GM12873 (cell line): ENCODE results near the gene CD276.

Source experiments
- TF ChIP-seq, protein P1 (sequence below): IDR thresholded peaks from 2 replicates; pipeline ENCODE4 v1.5.1; 2012; ENCODE audit warnings: low read depth, mild to moderate bottlenecking, moderate library complexity, low read length, control low read depth; ENCODE audit not compliant: insufficient read depth; ENCODE audit errors: missing control alignments

CD276 gene

DNA sequence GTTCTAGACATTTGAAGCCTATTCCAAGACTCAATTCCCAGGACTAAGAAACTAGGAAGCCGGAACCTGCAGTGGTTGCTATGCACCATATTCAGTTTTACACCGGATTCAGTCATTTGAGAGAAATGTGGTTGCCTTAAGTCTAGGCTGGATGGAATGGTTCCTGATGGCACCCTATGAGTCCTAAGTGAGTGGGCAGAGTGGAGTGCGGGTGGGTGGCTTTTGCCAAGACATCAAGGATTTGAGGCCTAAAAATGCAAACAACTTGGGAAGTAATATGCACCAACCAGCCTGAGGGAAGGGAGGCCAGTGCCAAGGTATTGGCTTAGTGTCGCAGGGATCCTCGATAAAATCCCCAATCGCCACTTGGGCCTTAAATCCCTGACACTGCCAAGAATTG is 4.2 kb upstream of the CD276 start:
- TF ChIP-seq, protein P1, sequence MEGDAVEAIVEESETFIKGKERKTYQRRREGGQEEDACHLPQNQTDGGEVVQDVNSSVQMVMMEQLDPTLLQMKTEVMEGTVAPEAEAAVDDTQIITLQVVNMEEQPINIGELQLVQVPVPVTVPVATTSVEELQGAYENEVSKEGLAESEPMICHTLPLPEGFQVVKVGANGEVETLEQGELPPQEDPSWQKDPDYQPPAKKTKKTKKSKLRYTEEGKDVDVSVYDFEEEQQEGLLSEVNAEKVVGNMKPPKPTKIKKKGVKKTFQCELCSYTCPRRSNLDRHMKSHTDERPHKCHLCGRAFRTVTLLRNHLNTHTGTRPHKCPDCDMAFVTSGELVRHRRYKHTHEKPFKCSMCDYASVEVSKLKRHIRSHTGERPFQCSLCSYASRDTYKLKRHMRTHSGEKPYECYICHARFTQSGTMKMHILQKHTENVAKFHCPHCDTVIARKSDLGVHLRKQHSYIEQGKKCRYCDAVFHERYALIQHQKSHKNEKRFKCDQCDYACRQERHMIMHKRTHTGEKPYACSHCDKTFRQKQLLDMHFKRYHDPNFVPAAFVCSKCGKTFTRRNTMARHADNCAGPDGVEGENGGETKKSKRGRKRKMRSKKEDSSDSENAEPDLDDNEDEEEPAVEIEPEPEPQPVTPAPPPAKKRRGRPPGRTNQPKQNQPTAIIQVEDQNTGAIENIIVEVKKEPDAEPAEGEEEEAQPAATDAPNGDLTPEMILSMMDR = no peak

DNA sequence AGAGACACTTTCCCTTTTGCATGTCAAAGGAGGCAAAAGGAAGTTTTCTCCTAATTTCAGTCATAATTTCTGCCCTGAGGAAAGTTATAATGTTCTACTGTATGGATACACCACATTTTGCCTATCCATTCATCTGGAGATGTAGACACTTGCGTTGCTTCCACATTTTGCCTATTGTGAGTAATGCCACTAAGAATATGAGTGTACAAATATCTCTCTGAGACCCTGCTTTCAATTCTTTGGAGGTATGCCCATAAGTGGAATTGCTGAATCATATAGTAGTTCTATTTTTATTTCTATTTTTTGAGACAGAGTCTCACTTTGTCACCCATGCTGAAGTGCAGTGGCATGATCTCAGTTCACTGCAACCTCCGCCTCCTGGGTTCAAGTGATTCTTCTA is 3.6 kb upstream of the CD276 start:
- TF ChIP-seq, protein P1 = no peak

DNA sequence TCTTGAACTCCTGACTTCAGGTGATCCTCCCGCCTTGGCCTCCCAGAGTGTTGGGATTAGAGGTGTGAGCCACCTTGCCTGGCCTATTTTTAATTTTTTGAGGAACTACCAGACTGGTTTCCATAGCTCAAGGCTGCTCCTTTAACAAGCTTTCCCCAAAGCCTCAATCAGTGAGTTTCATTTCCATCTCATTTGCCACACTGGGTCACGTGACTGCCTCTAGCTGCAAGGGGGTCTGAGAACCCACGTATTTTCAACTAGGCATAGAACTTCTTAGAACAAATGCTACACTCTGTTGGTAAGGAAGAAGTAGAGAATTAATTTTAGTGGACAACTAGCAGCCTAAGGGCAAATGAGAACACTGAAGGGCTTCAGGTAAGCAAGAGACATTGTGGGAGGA is 3.1 kb upstream of the CD276 start:
- TF ChIP-seq, protein P1 = no peak

DNA sequence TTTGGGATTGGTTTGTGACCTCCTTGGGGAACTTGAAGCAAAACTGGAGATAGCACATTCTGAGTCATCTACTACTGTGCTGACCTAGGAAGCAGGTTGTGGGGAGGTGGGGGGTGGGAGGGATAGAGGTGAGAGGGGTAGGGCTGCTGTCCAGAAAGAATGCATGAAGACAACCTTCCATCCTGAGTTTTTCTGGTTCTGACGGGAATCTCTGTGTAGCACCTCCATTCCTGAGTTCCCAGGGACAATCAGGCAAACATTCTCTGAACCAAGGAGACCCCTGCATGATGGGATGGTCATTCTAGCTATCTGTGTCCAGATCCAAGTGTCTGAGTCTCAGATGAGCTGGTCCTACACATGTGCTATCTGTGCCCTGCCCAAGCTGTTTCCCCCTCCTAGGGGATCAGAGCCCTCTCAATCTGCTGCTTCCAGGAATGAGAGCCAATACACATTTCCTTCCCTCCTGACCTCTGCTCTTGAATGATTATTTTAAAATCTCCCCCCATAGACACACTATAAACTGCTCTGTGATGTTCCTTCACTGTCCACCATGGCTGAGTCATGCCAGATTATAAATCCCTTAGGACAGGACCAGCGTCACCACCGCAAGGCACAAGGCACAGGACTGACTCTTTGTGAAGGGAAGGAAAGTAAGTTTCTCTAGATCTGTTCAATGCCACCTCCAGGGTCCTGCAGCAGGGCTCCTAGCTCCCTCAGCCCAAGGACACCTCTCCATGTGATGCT is 2.2 kb upstream of the CD276 start:
- TF ChIP-seq, protein P1 = no peak

DNA sequence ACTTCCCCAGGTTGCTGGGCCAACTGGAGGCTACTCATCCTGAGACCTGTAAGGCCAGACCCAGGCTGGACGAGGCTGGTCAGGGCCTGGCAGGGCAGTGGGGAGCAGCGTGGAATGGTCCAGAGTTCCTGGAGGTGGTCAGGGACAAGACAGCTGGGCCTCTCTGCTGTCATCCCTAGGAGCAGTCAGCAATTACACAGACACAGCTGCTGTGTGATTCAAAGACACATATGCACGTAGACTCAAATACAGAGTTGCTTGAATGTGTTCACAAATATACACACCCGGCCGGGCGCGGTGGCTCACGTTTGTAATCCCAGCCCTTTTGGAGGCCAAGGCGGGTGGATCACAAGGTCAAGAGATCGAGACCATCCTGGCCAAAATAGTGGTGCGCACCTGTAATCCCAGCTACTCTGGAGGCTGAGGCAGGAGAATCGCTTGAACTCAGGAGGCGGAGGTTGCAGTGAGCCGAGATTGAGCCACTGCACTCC is 1.5 kb upstream of the CD276 start:
- TF ChIP-seq, protein P1 = no peak

DNA sequence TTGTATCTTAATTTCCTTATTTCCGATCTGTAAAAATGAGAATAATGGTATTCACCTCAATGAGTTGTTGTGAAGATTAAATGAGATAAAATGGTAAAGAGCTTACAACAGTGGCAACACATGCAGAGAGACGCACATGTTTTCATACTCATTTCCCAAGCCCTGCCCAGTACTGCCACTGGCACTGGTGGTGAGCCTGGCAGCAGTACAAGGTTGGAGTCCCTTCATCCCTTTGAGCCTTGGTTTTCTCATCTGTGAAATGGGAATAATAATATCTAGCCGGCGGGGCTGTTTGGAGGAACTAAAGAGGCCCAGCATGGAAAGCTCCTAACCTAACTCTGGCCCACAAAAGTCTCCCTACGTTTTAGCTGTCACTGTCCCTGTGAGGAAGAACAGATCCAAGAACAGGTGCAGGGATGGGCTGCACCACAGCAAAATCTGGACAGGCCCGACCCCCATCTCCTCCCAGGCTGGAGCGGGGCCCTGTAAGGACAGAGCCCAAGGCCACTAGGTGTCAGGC is 866 bp upstream of the CD276 start:
- TF ChIP-seq, protein P1 = no peak

DNA sequence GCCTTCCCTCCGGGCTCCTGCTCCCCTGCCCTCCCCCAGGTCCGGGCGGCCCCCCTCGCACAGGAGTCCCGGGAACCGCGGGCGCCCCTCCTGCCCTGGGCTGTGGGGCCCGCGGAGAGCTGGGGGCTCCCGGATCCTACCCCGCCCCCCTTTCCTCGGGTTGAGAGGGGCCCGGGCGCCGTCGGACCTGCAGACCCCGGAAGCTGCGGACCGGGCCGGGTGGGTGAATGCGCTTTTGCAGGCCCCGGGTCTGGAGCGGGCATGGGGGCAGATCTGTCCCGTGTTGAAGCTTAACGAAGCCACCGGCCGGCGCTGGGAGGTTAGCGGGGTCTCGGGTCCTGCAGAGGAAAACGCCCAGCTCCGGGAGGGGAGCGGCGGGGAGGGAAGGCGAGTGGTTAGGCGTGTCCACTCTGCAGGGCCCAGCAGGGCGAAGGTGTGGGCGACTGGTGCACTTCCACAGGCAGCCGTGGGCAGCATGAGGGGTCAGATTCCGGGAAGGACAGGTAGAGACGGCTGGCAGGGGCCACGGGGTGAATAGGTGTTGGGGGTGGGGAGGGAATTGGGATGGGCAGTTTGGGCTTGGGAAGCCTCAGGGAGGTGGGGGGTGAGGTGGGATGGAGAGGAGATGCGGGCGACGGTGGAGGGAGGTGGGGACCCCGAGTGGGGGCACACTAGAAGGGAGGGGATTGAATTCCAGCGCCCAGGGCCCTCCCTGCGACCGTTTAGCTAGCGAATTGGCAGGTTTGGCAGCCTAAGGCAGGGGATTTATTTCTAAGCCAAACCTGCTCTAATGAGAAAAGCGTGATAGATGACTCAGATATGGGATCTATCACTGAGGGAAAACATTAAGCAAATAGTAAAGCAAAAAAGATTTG is 635 bp downstream of the CD276 start:
- TF ChIP-seq, protein P1 = no peak
